Stimulated activated CD4-positive, alpha-beta T cell treated with anti-CD3 and anti-CD28 coated beads, Interleukin-15, amount 100 ng/mL, for 48 hours (primary cell): ENCODE results near the gene ASPHD2.
"Not testable (repeated sequence)": the region's sequence is repeated elsewhere in the genome, so short reads cannot be mapped to it uniquely, and the experiment has no call there.

Experiments
- DNase-seq, 2 donors: peaks; one replicate each; pipeline ENCODE4 v3.0.0-alpha.2; 2020; ENCODE audit warnings: low read depth in 2 of 2

The ASPHD2 gene

GRCh38 chr22:26428515-26429457 lies at the start of gene ASPHD2:
ASPHD2 (plus strand) TSS chr22:26429260; CDS start chr22:26433616, 4,356 bp downstream.
- peak; percentile 47 to 60 for DNase-seq

GRCh38 chr22:26380072-26380830 lies 48.8 kb upstream of the ASPHD2 start:
- no peak for DNase-seq

GRCh38 chr22:26382782-26383181 lies 46.3 kb upstream of the ASPHD2 start:
- DNase-seq = no peak

DNA sequence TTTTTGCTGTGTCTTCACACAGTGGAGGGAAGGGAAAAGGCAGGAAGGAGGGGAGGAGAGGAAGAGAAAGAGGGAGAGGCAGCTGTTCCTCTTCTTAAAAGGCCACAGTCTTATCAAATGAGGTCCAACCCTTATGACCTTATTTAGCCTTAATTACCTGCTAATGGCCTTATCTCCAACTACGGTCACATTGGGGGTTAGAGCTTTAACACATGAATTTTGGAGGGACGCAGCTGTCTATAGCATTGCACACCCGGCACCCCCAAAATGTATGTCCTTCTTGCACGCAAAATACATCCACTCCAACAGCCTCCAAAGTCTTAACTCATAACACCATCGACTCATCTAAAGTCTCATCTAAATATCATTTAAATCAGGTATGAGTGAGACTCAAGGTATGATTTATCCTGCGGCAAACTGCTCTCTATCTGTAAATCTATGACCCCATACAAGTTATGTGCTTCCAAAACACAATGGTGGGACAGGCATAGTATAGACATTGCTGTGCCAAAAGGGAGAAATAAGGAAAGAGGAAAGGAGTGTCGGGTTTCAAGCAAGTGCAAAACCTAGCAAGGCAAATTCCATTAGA lies 45.0 kb upstream of the ASPHD2 start:
- no peak for DNase-seq

DNA sequence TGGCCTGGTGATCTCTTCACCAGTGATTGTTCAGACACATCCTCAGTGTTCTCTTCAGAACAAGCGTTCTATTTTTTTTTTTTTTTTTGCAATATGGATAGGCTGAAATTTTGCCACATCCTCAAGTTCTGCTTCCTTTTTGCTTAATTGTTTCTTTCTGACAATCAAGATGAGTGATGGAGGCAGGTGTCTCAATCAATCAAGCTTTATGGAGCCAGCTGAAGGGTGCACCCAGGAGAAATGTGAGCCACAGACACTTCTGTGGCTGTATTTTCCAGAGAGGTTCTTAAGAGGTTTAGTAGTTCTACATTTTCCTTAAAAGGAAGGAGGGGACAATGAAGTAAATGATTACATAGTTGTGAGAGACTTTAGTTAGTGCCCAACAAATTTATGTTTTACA lies 43.9 kb upstream of the ASPHD2 start:
- no peak for DNase-seq

DNA sequence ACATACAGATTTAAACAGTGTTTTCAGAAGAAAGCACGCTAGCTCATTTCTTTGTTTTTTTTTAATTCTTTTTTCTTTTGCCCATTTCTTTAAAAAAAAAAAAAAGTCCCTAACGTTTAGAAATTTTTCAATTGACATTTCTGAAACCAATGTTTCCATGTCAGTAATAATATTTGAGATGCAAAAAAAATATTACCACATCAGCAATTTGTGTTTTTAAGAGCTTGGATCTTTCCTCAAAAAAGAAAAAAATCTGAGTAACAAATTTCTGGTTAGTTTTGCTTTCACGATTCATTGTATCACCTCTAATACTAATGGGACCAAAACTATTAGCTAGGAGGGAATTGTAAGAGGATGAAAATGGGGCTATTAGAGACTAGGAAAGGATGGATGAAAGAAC lies 39.9 kb upstream of the ASPHD2 start:
- DNase-seq = no peak

GRCh38 chr22:26391091-26391490 lies 38.0 kb upstream of the ASPHD2 start:
- DNase-seq = no peak

- DNase-seq = no peak
Measured at GRCh38 chr22:26391623-26392022, 37.4 kb upstream of the ASPHD2 start.

DNA sequence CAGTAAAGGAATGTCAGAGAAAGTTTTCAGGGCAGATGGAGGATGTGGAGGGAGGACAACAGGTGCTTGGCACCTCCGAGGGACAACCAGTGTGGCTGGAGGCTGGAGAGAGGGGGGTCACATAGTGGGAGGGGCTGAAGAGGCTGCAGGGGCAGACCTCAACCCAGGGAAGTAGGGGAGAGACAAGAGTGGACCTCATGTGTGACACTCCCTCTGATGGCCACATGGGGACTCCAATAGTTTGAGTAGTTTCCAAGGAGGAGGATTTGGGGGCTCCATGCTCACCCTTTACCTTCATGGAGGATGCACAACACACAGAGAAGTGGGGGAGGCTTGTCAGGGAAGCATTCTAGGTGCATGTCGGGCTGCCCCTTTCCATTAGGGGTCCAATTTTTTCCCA lies 35.1 kb upstream of the ASPHD2 start:
- DNase-seq = no peak

GRCh38 chr22:26394777-26395176 lies 34.3 kb upstream of the ASPHD2 start:
- no peak for DNase-seq

DNA sequence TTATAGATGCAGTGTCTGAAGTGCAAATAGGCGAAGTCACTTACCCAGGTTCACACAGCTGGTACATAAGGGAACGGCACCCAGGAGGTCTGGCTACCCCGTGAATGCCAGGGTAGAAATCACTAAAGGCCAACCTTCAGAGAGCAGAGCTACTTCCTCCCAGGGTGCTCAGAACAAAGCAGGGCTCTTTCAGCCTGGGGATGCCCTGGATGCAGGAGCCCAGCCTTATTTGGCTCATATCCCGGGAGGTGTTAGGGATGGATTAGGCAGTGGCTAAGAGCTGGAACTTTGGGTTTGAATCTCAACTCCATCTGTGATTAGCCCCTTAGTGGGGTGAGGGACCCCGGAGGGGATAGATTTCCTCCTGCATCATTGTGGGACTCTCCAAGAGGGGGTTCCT lies 33.1 kb upstream of the ASPHD2 start:
- DNase-seq = no peak

DNA sequence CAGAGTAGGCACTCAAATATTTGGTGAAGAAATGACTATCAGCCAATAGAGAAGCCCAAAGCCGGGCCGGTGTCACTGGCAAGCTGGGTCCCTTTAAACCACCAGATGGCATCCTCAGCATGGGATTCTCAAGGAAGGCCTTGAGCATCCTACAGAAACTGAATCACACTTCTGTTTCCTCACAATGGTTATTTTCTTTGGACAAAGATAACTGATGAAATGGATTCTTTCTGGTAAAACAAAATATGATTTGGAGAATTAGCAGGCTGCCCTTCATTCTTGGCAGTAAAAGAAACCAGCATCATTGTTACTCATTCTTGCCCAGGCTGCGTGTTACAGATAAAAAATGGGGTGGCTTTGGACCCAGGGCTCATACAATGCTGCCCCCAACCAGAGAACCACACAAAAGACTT lies 30.3 kb upstream of the ASPHD2 start:
- DNase-seq = peak; percentile 22 to 36

- no peak for DNase-seq
Measured at GRCh38 chr22:26399289-26399688, 29.8 kb upstream of the ASPHD2 start.

DNA sequence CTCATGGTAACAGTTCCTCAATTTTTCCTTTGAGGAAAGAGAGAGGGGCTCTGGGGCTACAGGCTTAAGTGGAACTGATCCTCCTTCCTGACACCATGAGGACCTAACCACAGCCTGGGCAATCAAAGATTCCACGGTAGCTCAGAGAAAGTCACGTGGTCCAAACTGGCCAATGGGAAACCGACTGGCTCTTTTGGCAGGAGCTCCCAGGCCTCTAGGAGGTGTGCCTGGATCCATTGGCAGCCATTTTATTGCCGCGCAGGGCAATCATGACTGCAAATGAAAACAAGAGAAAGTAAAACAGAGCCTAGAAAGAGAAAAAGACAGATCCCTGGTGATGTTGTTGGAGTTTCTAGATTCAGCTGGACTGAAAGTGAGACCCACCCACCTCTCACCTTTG lies 27.3 kb upstream of the ASPHD2 start:
- DNase-seq = no peak

DNA sequence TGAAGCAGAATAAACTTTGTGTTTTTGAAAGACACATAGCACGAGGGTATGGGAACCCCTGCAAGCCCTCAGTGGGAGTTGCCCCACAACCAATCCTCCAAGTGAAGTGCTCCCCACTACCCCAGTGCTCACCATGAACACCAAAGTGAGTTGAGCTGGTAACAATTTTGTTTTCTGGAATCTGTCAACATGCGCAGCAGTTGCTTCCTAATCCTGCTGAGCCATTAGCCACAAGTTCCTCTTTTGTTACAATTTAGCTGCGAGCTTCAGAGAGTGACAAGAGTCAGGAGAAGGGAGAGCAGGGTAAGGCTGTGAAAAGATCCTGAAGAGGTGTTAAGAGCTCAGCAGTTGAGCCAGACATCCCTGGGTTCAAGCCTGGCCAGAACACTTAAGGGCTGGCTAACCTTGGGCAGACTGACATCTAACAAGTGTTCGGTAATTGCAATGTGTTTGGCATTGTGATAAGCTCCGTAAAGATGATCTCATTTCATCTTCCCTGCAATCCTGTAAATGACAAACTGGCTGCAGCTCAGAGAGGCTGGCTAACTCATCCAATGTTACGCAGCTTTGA lies 24.1 kb upstream of the ASPHD2 start:
- no peak for DNase-seq

- DNase-seq = no peak
Measured at GRCh38 chr22:26406118-26406517, 22.9 kb upstream of the ASPHD2 start.

DNA sequence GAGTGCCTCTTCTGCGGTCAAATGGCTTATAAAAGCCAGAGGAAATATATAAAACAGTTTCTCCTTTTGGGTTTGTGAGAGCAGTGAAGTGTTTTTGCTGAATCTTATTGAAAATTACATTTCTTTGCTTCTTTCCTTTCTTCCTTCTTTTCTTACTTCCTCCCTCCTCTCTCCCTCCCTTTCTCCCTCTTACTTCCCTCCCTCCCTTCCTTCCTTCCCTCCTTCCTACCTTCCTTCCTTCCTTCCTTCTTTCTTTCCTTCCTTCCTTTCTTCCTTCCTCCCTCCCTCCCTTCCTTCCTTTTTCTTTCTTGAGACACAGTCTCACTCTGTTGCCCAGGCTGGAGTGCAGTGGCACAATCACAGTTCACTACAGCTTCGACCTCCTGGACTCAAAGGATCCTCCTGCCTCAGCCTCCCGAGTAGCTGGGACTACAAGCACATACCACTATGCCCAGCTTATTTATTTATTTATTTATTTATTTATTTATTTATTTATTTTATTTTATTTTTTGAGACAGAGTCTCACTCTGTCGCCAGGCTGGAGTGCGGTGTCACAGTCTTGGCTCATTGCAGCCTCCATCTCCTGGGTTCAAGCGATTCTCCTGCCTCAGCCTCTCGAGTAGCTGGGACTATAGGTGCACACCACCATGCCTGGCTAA lies 20.4 kb upstream of the ASPHD2 start:
- DNase-seq = not testable (repeated sequence)

- DNase-seq = no peak
Measured at GRCh38 chr22:26409719-26410335, 19.2 kb upstream of the ASPHD2 start.

DNA sequence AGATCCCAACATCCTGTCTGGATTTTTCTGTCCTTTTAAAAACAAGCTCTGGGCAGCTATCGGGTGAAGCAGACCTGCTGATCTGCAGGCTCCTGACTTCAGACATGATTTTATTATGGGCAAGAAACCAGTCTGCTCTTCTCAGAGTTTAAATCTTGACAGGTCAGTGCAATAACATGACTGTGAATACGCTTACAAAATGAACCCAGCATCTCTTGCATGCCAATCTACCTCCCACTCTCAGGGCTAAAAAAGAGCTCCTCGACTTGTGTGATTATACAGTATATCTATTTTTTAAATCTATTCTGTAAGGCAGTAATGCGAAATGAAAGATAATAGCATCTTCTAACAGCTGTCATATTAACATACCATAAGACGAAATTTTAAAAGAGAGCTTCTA lies 18.7 kb upstream of the ASPHD2 start:
- DNase-seq = no peak

DNA sequence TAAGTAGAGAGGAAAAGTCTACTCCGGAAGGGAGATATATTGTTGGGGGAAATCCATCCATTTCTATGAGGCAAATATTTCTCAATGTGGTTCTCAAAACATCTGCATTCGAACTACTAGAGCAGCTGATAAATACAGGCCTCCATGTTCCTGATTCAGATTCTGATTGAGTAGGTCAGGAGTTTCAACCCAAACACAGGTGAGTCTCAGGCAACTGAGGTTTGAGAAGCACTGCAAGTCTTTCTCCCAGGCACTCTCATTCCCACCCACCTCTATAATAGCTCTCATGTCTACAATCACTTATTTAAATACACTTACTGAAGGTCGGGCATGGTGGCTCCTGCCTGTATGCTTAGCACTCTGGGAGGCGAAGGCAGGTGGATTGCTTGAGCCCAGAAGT lies 14.7 kb upstream of the ASPHD2 start:
- DNase-seq = no peak

GRCh38 chr22:26416256-26416655 lies 12.8 kb upstream of the ASPHD2 start:
- no peak for DNase-seq
